ENCODE results near the gene TBC1D21.

The TBC1D21 gene

GRCh38 chr15:73915082-73915481 is 41.7 kb downstream of the TBC1D21 start:
- H3K27me3 ChIP-seq (ENCODE audit: low read depth, low read length) = no peaks in the 10 kb centered on the region
- H3K4me1 ChIP-seq (ENCODE audit: control insufficient read depth in 1 of 2, insufficient read depth in 2 of 2, low read length in 2 of 2) = no peaks in the 10 kb centered on the region
- H3K36me3 ChIP-seq (ENCODE audit: control insufficient read depth in 1 of 2, insufficient read depth in 2 of 2, low read length in 2 of 2) = no peaks in the 10 kb centered on the region
- no peaks in the 10 kb centered on the region for H3K9me3 ChIP-seq (ENCODE audit: control insufficient read depth in 1 of 2, low read length in 2 of 2)
- H3K27ac ChIP-seq (ENCODE audit: low read length) = no peak overlapping the region
- no peak overlapping the region for H3K4me3 ChIP-seq (ENCODE audit: low read depth in 1 of 2, low read length in 2 of 2)

GRCh38 chr15:73918784-73919183 is 45.4 kb downstream of the TBC1D21 start:
- Histone ChIP-seq H3K9me3 (ENCODE audit: control insufficient read depth in 1 of 2, low read length in 2 of 2) (no peaks in the 10 kb centered on the region), H3K36me3 (ENCODE audit: control insufficient read depth in 1 of 2, insufficient read depth in 2 of 2, low read length in 2 of 2) (no peaks in the 10 kb centered on the region), H3K4me1 (ENCODE audit: control insufficient read depth in 1 of 2, insufficient read depth in 2 of 2, low read length in 2 of 2) (peaks cover 12 to 27% of the 10 kb centered on the region in 2 donors), H3K27ac (ENCODE audit: low read length) (no peak overlapping the region), H3K27me3 (ENCODE audit: low read depth, low read length) (no peaks in the 10 kb centered on the region), H3K4me3 (ENCODE audit: low read depth in 1 of 2, low read length in 2 of 2) (no peak overlapping the region)

- Histone ChIP-seq H3K4me3 (ENCODE audit: low read depth in 1 of 2, low read length in 2 of 2) (no peak overlapping the region), H3K9me3 (ENCODE audit: control insufficient read depth in 1 of 2, low read length in 2 of 2) (no peaks in the 10 kb centered on the region), H3K27ac (ENCODE audit: low read length) (no peak overlapping the region), H3K36me3 (ENCODE audit: control insufficient read depth in 1 of 2, insufficient read depth in 2 of 2, low read length in 2 of 2) (no peaks in the 10 kb centered on the region), H3K4me1 (ENCODE audit: control insufficient read depth in 1 of 2, insufficient read depth in 2 of 2, low read length in 2 of 2) (peaks cover 20 to 36% of the 10 kb centered on the region in 2 donors), H3K27me3 (ENCODE audit: low read depth, low read length) (no peaks in the 10 kb centered on the region)
Measured at GRCh38 chr15:73919706-73920105, 46.3 kb downstream of the TBC1D21 start.

- H3K36me3 ChIP-seq (ENCODE audit: control insufficient read depth in 1 of 2, insufficient read depth in 2 of 2, low read length in 2 of 2) = no peaks in the 10 kb centered on the region
- H3K4me3 ChIP-seq (ENCODE audit: low read depth in 1 of 2, low read length in 2 of 2) = no peak overlapping the region
- H3K4me1 ChIP-seq (ENCODE audit: control insufficient read depth in 1 of 2, insufficient read depth in 2 of 2, low read length in 2 of 2) = peaks cover 23 to 51% of the 10 kb centered on the region in 2 donors
- H3K9me3 ChIP-seq (ENCODE audit: control insufficient read depth in 1 of 2, low read length in 2 of 2) = no peaks in the 10 kb centered on the region
- no peaks in the 10 kb centered on the region for H3K27me3 ChIP-seq (ENCODE audit: low read depth, low read length)
- no peak overlapping the region for H3K27ac ChIP-seq (ENCODE audit: low read length)
Measured at GRCh38 chr15:73921254-73921925, 48.0 kb downstream of the TBC1D21 start.

GRCh38 chr15:73922186-73923151 is 49.1 kb downstream of the TBC1D21 start:
- H3K36me3 ChIP-seq (ENCODE audit: control insufficient read depth in 1 of 2, insufficient read depth in 2 of 2, low read length in 2 of 2) = no peaks in the 10 kb centered on the region
- peaks cover 23 to 56% of the 10 kb centered on the region in 2 donors for H3K4me1 ChIP-seq (ENCODE audit: control insufficient read depth in 1 of 2, insufficient read depth in 2 of 2, low read length in 2 of 2)
- H3K4me3 ChIP-seq (ENCODE audit: low read depth in 1 of 2, low read length in 2 of 2) = no peak overlapping the region
- no peaks in the 10 kb centered on the region for H3K27me3 ChIP-seq (ENCODE audit: low read depth, low read length)
- no peak overlapping the region for H3K27ac ChIP-seq (ENCODE audit: low read length)
- no peaks in the 10 kb centered on the region for H3K9me3 ChIP-seq (ENCODE audit: control insufficient read depth in 1 of 2, low read length in 2 of 2)

- Histone ChIP-seq H3K36me3 (ENCODE audit: control insufficient read depth in 1 of 2, insufficient read depth in 2 of 2, low read length in 2 of 2) (no peaks in the 10 kb centered on the region), H3K27ac (ENCODE audit: low read length) (peak overlapping the region; percentile 57), H3K27me3 (ENCODE audit: low read depth, low read length) (no peaks in the 10 kb centered on the region), H3K4me3 (ENCODE audit: low read depth in 1 of 2, low read length in 2 of 2) (no peak overlapping the region), H3K4me1 (ENCODE audit: control insufficient read depth in 1 of 2, insufficient read depth in 2 of 2, low read length in 2 of 2) (peaks cover 25 to 62% of the 10 kb centered on the region in 2 donors), H3K9me3 (ENCODE audit: control insufficient read depth in 1 of 2, low read length in 2 of 2) (no peaks in the 10 kb centered on the region)
Measured at GRCh38 chr15:73923156-73923487, 49.8 kb downstream of the TBC1D21 start.

- Histone ChIP-seq H3K4me3 (ENCODE audit: low read depth in 1 of 2, low read length in 2 of 2) (no peak overlapping the region), H3K27ac (ENCODE audit: low read length) (peak overlapping the region; percentile 57), H3K9me3 (ENCODE audit: control insufficient read depth in 1 of 2, low read length in 2 of 2) (no peaks in the 10 kb centered on the region), H3K27me3 (ENCODE audit: low read depth, low read length) (no peaks in the 10 kb centered on the region), H3K4me1 (ENCODE audit: control insufficient read depth in 1 of 2, insufficient read depth in 2 of 2, low read length in 2 of 2) (peaks cover 26 to 65% of the 10 kb centered on the region in 2 donors), H3K36me3 (ENCODE audit: control insufficient read depth in 1 of 2, insufficient read depth in 2 of 2, low read length in 2 of 2) (no peaks in the 10 kb centered on the region)
Measured at GRCh38 chr15:73923488-73924164, 50.3 kb downstream of the TBC1D21 start.

GRCh38 chr15:73924171-73924921 is 51.0 kb downstream of the TBC1D21 start:
- Histone ChIP-seq H3K27me3 (ENCODE audit: low read depth, low read length) (peaks cover 4% of the 10 kb centered on the region), H3K9me3 (ENCODE audit: control insufficient read depth in 1 of 2, low read length in 2 of 2) (no peaks in the 10 kb centered on the region), H3K27ac (ENCODE audit: low read length) (peak overlapping the region; percentile 57), H3K4me1 (ENCODE audit: control insufficient read depth in 1 of 2, insufficient read depth in 2 of 2, low read length in 2 of 2) (peaks cover 26 to 72% of the 10 kb centered on the region in 2 donors), H3K4me3 (ENCODE audit: low read depth in 1 of 2, low read length in 2 of 2) (no peak overlapping the region), H3K36me3 (ENCODE audit: control insufficient read depth in 1 of 2, insufficient read depth in 2 of 2, low read length in 2 of 2) (no peaks in the 10 kb centered on the region)

- H3K9me3 ChIP-seq (ENCODE audit: control insufficient read depth in 1 of 2, low read length in 2 of 2) = no peaks in the 10 kb centered on the region
- peak overlapping the region; percentile 45 for H3K27ac ChIP-seq (ENCODE audit: low read length)
- H3K4me3 ChIP-seq (ENCODE audit: low read depth in 1 of 2, low read length in 2 of 2) = peak overlapping the region in 1 of 2 donors; percentile 71
- peaks cover 6% of the 10 kb centered on the region for H3K27me3 ChIP-seq (ENCODE audit: low read depth, low read length)
- peaks cover 0 to 6% of the 10 kb centered on the region in 2 donors for H3K36me3 ChIP-seq (ENCODE audit: control insufficient read depth in 1 of 2, insufficient read depth in 2 of 2, low read length in 2 of 2)
- H3K4me1 ChIP-seq (ENCODE audit: control insufficient read depth in 1 of 2, insufficient read depth in 2 of 2, low read length in 2 of 2) = peaks cover 26 to 87% of the 10 kb centered on the region in 2 donors
Measured at GRCh38 chr15:73925848-73926218, 52.5 kb downstream of the TBC1D21 start.

GRCh38 chr15:73926219-73927002 is 53.0 kb downstream of the TBC1D21 start, which contains the start of gene LOXL1:
Gene LOXL1 (plus strand): TSS chr15:73926462. CDS start chr15:73926784, 322 bp downstream.
- H3K4me3 ChIP-seq (ENCODE audit: low read depth in 1 of 2, low read length in 2 of 2) = peak within 1 kb of the TSS; percentile 30 to 71
- H3K27ac ChIP-seq (ENCODE audit: low read length) = peak within 1 kb of the TSS; percentile 57
- peaks cover 26 to 89% of the 10 kb centered on the region in 2 donors for H3K4me1 ChIP-seq (ENCODE audit: control insufficient read depth in 1 of 2, insufficient read depth in 2 of 2, low read length in 2 of 2)
- peaks cover 6% of the 10 kb centered on the region for H3K27me3 ChIP-seq (ENCODE audit: low read depth, low read length)
- no peaks in the 10 kb centered on the region for H3K9me3 ChIP-seq (ENCODE audit: control insufficient read depth in 1 of 2, low read length in 2 of 2)
- peaks cover 0 to 6% of the 10 kb centered on the region in 2 donors for H3K36me3 ChIP-seq (ENCODE audit: control insufficient read depth in 1 of 2, insufficient read depth in 2 of 2, low read length in 2 of 2)

All from muscle layer of duodenum (tissue), 2 donors.